Gastrocnemius medialis (tissue), 4 donors: Measurements from ENCODE around the gene SFMBT1. TPM values are rescaled to one million over a fixed set of nuclear protein-coding genes. Genes with fewer than 3 reads are reported as not detected.

Experiments used
- ATAC-seq, 2 donors: fragments of 150-250 bp; one replicate each; pipeline ENCODE4 v1.9.1; 2016
- DNase-seq, 2 donors: peaks; one replicate each; pipeline ENCODE4 v3.0.0-alpha.2; 2019
- H3K27ac ChIP-seq, 4 donors: fragments of 200-600 bp; sonication (generic); 1 replicate in 1 of 4; 2 replicates in 3 of 4; pipeline ENCODE4 v1.5.1; 2016 to 2018; ENCODE audit warnings: mild to moderate bottlenecking in 2 of 4, moderate library complexity in 1 of 4
- H3K27me3 ChIP-seq, 3 donors: fragments of 200-600 bp; sonication (generic) in 2 of 3; 1 replicate in 1 of 3; 2 replicates in 2 of 3; pipeline versions ENCODE4 v1.5.1 to v1.6.0; 2016 to 2019; ENCODE audit warnings: mild to moderate bottlenecking in 1 of 3, moderate library complexity in 1 of 3
- H3K36me3 ChIP-seq, 2 donors: fragments of 200-600 bp; sonication (generic) in 1 of 2; one replicate each; pipeline ENCODE4 v1.5.1; 2017 to 2018
- H3K4me1 ChIP-seq, 2 donors: fragments of 200-600 bp; sonication (generic) in 1 of 2; one replicate each; pipeline ENCODE4 v1.5.1; 2016 to 2017; ENCODE audit warnings: mild to moderate bottlenecking in 2 of 2
- H3K4me3 ChIP-seq, 4 donors: fragments of 200-600 bp; sonication (generic) in 3 of 4; 1 replicate in 1 of 4; 2 replicates in 3 of 4; pipeline ENCODE4 v1.5.1; 2016 to 2019; ENCODE audit warnings: mild to moderate bottlenecking in 2 of 4
- H3K9me3 ChIP-seq, 3 donors: fragments of 200-600 bp; sonication (generic) in 2 of 3; 1 replicate in 1 of 3; 2 replicates in 2 of 3; pipeline ENCODE4 v1.5.1; 2016 to 2019
- CTCF ChIP-seq, 5 experiments: fragments of 450-650 bp in 3 of 5; fragments of 200-600 bp in 2 of 5; sonication (generic) in 2 of 5; IDR thresholded peaks in 4 of 5; conservative IDR thresholded peaks in 1 of 5; 1 replicate in 4 of 5; 2 replicates in 1 of 5; pipeline ENCODE4 v1.5.1; 2016 to 2019; ENCODE audit warnings: antibody characterized with exemption in 5 of 5, mild to moderate bottlenecking in 3 of 5, moderate library complexity in 3 of 5
- POLR2A ChIP-seq, 2 donors: fragments of 450-650 bp; IDR thresholded peaks; one replicate each; pipeline ENCODE4 v1.6.1; 2017; ENCODE audit warnings: antibody characterized with exemption in 2 of 2, mild to moderate bottlenecking in 2 of 2, moderate library complexity in 2 of 2
- in situ Hi-C, 4 donors: fragments of 200-750 bp; cut with MboI; loops; one replicate each; pipeline versions ENCODE4 v1.15.0 to v1.8.0; 2017; ENCODE audit warnings: low sequenced_read_pairs in 4 of 4
- intact Hi-C: fragments of 100-400 bp; cut with DNase I; formaldehyde crosslinking; loops from one replicate; pipeline ENCODE4 v1.15.1; 2023; ENCODE audit warnings: low total_unique reads
- total RNA-seq, 4 donors: library from RNA; depleted of rRNA; stranded (reverse); fragments of >200 nt; gene quantifications; one replicate each; pipeline versions ENCODE4 v1.1.0 to v1.2.3, GENCODE V29; 2016

SFMBT1 gene
- total RNA-seq, 4 donors from 2014 or later, result 17.5 to 39.7 (median 29.8) TPM

GRCh38 chr3:52934630-52935530 is 111.0 kb downstream of the SFMBT1 start:
- no peak overlapping the region for H3K4me3 ChIP-seq
- no peak overlapping the region for H3K27ac ChIP-seq
- ATAC-seq, result peak; percentile 84 to 94
- peaks cover 0 to 14% of the 10 kb centered on the region in 2 donors for H3K36me3 ChIP-seq
- H3K9me3 ChIP-seq, result no peaks in the 10 kb centered on the region
- DNase-seq, result peak; percentile 31 to 35
- H3K4me1 ChIP-seq, result no peaks in the 10 kb centered on the region
- H3K27me3 ChIP-seq, result no peaks in the 10 kb centered on the region
- in situ Hi-C loops, result loop anchor here in 3 of 4 donors (10.0 to 25.0 kb wide), 4 partner anchors 80 to 198 kb away; no protein-coding TSS in a partner anchor
- peak; percentile 55 to 81 (median 68) for TF ChIP-seq CTCF (IDR thresholded peaks at IDR 0.05 in 4 of 5, conservative IDR thresholded peaks at IDR 0.05 in 1 of 5)
- TF ChIP-seq POLR2A (IDR thresholded peaks at IDR 0.05), result no peak
- intact Hi-C loops, result loop anchor here (1.0 to 5.0 kb wide), 4 partner anchors 52 to 193 kb away; no protein-coding TSS in a partner anchor

- Histone ChIP-seq H3K9me3 (no peaks in the 10 kb centered on the region), H3K27me3 (no peaks in the 10 kb centered on the region), H3K27ac (no peak overlapping the region), H3K36me3 (peaks cover 0 to 27% of the 10 kb centered on the region in 2 donors), H3K4me1 (no peaks in the 10 kb centered on the region), H3K4me3 (no peak overlapping the region)
- ATAC-seq, result no peak
- TF ChIP-seq POLR2A (IDR thresholded peaks at IDR 0.05) (no peak), CTCF (IDR thresholded peaks at IDR 0.05 in 4 of 5, conservative IDR thresholded peaks at IDR 0.05 in 1 of 5) (no peak)
- DNase-seq, result no peak
- intact Hi-C loops (no loop called here), in situ Hi-C loops (loop anchor here in 3 of 4 donors (10.0 to 25.0 kb wide), 4 partner anchors 77 to 195 kb away; no protein-coding TSS in a partner anchor)
These were observed 114.0 kb downstream of the SFMBT1 start for GRCh38 chr3:52931889-52932288.

- Histone ChIP-seq H3K27ac (no peak overlapping the region), H3K4me3 (no peak overlapping the region), H3K27me3 (no peaks in the 10 kb centered on the region), H3K36me3 (peaks cover 0 to 27% of the 10 kb centered on the region in 2 donors), H3K4me1 (no peaks in the 10 kb centered on the region), H3K9me3 (no peaks in the 10 kb centered on the region)
- ATAC-seq, result no peak
- intact Hi-C loops, result no loop called here
- in situ Hi-C loops, result loop anchor here in 3 of 4 donors (10.0 to 25.0 kb wide), 4 partner anchors 77 to 194 kb away; no protein-coding TSS in a partner anchor
- no peak for DNase-seq
- TF ChIP-seq CTCF (IDR thresholded peaks at IDR 0.05 in 4 of 5, conservative IDR thresholded peaks at IDR 0.05 in 1 of 5) (no peak), POLR2A (IDR thresholded peaks at IDR 0.05) (no peak)
These were observed 114.5 kb downstream of the SFMBT1 start for GRCh38 chr3:52931328-52931727.

- in situ Hi-C loops (loop anchor here in 3 of 4 donors (10.0 to 25.0 kb wide), 4 partner anchors 76 to 193 kb away; no protein-coding TSS in a partner anchor), intact Hi-C loops (no loop called here)
- TF ChIP-seq POLR2A (IDR thresholded peaks at IDR 0.05), result no peak
- no peak for TF ChIP-seq CTCF (IDR thresholded peaks at IDR 0.05 in 4 of 5, conservative IDR thresholded peaks at IDR 0.05 in 1 of 5)
- H3K4me1 ChIP-seq, result no peaks in the 10 kb centered on the region
- no peaks in the 10 kb centered on the region for H3K27me3 ChIP-seq
- H3K36me3 ChIP-seq, result peaks cover 0 to 32% of the 10 kb centered on the region in 2 donors
- ATAC-seq (no peak), DNase-seq (no peak)
- H3K4me3 ChIP-seq, result no peak overlapping the region
- no peak overlapping the region for H3K27ac ChIP-seq
- H3K9me3 ChIP-seq, result no peaks in the 10 kb centered on the region
These were observed 115.1 kb downstream of the SFMBT1 start for GRCh38 chr3:52930748-52931147.
